Smooth muscle cell (in vitro differentiated cells): ENCODE measurements around the gene RIMS1. TPM values are rescaled to one million over a fixed set of nuclear protein-coding genes. Genes with fewer than 3 reads are reported as not detected.
A peak's percentile ranks its signal among the peaks of the same experiment; 100 is the strongest.

ENCODE experiments used
- DNase-seq: peaks from one replicate; lab custom pipeline; 2025; ENCODE audit not compliant: unreplicated experiment; lab: John Stamatoyannopoulos, UW
- H2AFZ ChIP-seq: fragments of 200-600 bp; sonication (generic); 2 replicates; pipeline ENCODE4 v1.6.0; 2016; ENCODE audit warnings: antibody characterized with exemption, low read depth, mild to moderate bottlenecking
- H3F3A ChIP-seq: fragments of 200-600 bp; sonication (generic); 2 replicates; pipeline ENCODE4 v1.6.0; 2017; ENCODE audit warnings: antibody characterized with exemption, low read depth
- H3K27ac ChIP-seq: fragments of 200-600 bp; sonication (generic); 2 replicates; pipeline ENCODE4 v1.5.1; 2016; ENCODE audit warnings: low read depth, mild to moderate bottlenecking
- H3K27me3 ChIP-seq: fragments of 200-600 bp; sonication (generic); 2 replicates; pipeline ENCODE4 v1.6.1; 2016; ENCODE audit warnings: low read depth, mild to moderate bottlenecking
- H3K36me3 ChIP-seq: fragments of 200-600 bp; sonication (generic); 2 replicates; pipeline ENCODE4 v1.5.1; 2016; ENCODE audit warnings: low read depth
- H3K4me1 ChIP-seq: fragments of 200-600 bp; sonication (generic); 2 replicates; pipeline ENCODE4 v1.5.1; 2016; ENCODE audit warnings: low read depth
- H3K4me2 ChIP-seq: fragments of 200-600 bp; sonication (generic); 2 replicates; pipeline ENCODE4 v1.6.0; 2016; ENCODE audit warnings: mild to moderate bottlenecking
- H3K4me3 ChIP-seq: fragments of 200-600 bp; sonication (generic); 2 replicates; pipeline ENCODE4 v1.5.1; 2016; ENCODE audit warnings: mild to moderate bottlenecking
- H3K79me2 ChIP-seq: fragments of 200-600 bp; sonication (generic); 2 replicates; pipeline ENCODE4 v1.6.0; 2016; ENCODE audit warnings: low read depth, mild to moderate bottlenecking
- H3K9ac ChIP-seq: fragments of 200-600 bp; sonication (generic); 2 replicates; pipeline ENCODE4 v1.6.0; 2016; ENCODE audit warnings: low read depth
- H3K9me3 ChIP-seq: fragments of 200-600 bp; sonication (generic); replicated peaks from 2 replicates; pipeline ENCODE4 v1.5.1; 2016; ENCODE audit warnings: low read depth
- H4K20me1 ChIP-seq: fragments of 200-600 bp; sonication (generic); 2 replicates; pipeline ENCODE4 v1.6.0; 2016; ENCODE audit warnings: low read depth
- CTCF ChIP-seq: fragments of 200-600 bp; sonication (generic); IDR thresholded peaks from 2 replicates; pipeline ENCODE4 v1.5.1; 2017; ENCODE audit warnings: borderline replicate concordance, mild to moderate bottlenecking, antibody characterized with exemption; ENCODE audit not compliant: insufficient read depth, poor library complexity, severe bottlenecking
- WGBS: methylation state at CpG from one replicate; pipeline ENCODE4 v1.1.7; 2016; ENCODE audit warnings: low lambda C conversion rate; 5-methylcytosine and 5-hydroxymethylcytosine counted together
- polyA plus RNA-seq: library from polyadenylated mRNA; unstranded; fragments of >200 nt; fragmentation: Nextera tagmentation; extraction: Ambion mirVana; gene quantifications from 2 replicates; pipeline ENCODE4 v1.2.1, GENCODE V29; 2016
- total RNA-seq: library from RNA; depleted of rRNA; stranded (reverse); fragments of >200 nt; gene quantifications from 2 replicates; pipeline ENCODE4 v1.2.3, GENCODE V29; 2014

The RIMS1 gene
- total and polyA plus RNA-seq, 2 experiments from 2014 or later = 0.73 to 2.2 TPM

GRCh38 chr6:72386324-72386723, 500.0 kb downstream of the RIMS1 start:
- Histone ChIP-seq H2AFZ (no peak overlapping the region), H3K36me3 (no peaks in the 10 kb centered on the region), H3K79me2 (no peaks in the 10 kb centered on the region), H4K20me1 (no peaks in the 10 kb centered on the region), H3F3A (no peaks in the 10 kb centered on the region), H3K27ac (no peak overlapping the region), H3K4me2 (no peak overlapping the region), H3K9me3 (no peaks in the 10 kb centered on the region), H3K4me3 (no peak overlapping the region), H3K4me1 (no peaks in the 10 kb centered on the region), H3K27me3 (no peaks in the 10 kb centered on the region), H3K9ac (no peak overlapping the region)
- DNase-seq = no peak
- TF ChIP-seq CTCF = no peak
- WGBS = 79% methylated on average over 8 of the region's 8 CpGs

DNA sequence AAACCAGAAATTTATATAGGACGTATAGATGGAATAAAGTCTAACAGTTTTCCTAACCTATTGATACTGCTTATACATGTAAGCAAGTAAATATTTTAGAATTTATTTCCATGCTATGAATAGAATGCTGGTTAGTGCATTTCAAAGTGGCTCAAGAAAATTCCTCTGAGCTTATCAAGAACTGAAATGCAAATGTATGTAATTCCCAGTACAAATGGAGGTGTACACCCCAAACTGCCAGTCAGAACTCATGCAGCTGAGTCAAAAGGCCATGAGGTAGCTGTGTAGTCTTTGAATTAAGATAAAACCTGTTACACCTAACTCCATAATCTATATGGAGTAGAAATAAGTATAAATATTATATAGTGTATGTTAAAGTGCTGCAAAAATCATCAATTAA, 503.3 kb downstream of the RIMS1 start:
- no peak overlapping the region for H3K4me3 ChIP-seq
- no peaks in the 10 kb centered on the region for H3K4me1 ChIP-seq
- H3K27ac ChIP-seq = no peak overlapping the region
- 91% methylated on average over 1 of the region's 1 CpG for WGBS
- no peaks in the 10 kb centered on the region for H4K20me1 ChIP-seq
- H3K36me3 ChIP-seq = no peaks in the 10 kb centered on the region
- no peak overlapping the region for H3K9ac ChIP-seq
- H3K4me2 ChIP-seq = no peak overlapping the region
- H2AFZ ChIP-seq = no peak overlapping the region
- DNase-seq = no peak
- H3F3A ChIP-seq = no peaks in the 10 kb centered on the region
- H3K9me3 ChIP-seq = no peaks in the 10 kb centered on the region
- no peaks in the 10 kb centered on the region for H3K27me3 ChIP-seq
- no peak for TF ChIP-seq CTCF
- no peaks in the 10 kb centered on the region for H3K79me2 ChIP-seq

DNA sequence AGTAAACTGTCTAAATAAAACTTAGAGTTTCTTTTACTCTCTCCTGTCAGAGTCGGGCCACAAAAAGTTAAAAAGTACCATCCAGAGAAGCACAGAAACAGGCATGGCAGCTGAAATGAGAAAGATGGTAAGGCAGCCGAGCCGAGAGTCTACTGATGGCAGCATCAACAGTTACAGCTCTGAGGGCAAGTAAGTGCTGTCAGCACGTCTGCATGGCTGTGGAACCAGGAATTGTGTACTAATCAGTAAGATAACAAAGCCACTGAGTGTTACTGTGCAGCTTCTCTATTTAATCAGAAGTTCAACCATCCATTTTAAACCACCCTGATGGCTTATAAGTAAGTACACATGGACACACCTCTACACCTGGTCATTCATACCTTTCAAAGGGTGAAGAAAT, 504.2 kb downstream of the RIMS1 start:
- Histone ChIP-seq H3K4me1 (no peaks in the 10 kb centered on the region), H3K4me3 (no peak overlapping the region), H3K9me3 (no peaks in the 10 kb centered on the region), H3K79me2 (no peaks in the 10 kb centered on the region), H3K36me3 (no peaks in the 10 kb centered on the region), H3K9ac (no peak overlapping the region), H2AFZ (peak overlapping the region; percentile 45), H3K27ac (no peak overlapping the region), H3K4me2 (no peak overlapping the region), H3K27me3 (no peaks in the 10 kb centered on the region), H4K20me1 (no peaks in the 10 kb centered on the region), H3F3A (no peaks in the 10 kb centered on the region)
- TF ChIP-seq CTCF = no peak
- 48% methylated on average over 4 of the region's 4 CpGs for WGBS
- no peak for DNase-seq

- no peaks in the 10 kb centered on the region for H3K4me1 ChIP-seq
- no peaks in the 10 kb centered on the region for H3K9me3 ChIP-seq
- no peaks in the 10 kb centered on the region for H3K79me2 ChIP-seq
- H3F3A ChIP-seq = no peaks in the 10 kb centered on the region
- no peaks in the 10 kb centered on the region for H4K20me1 ChIP-seq
- H2AFZ ChIP-seq = no peak overlapping the region
- no peak overlapping the region for H3K4me2 ChIP-seq
- H3K36me3 ChIP-seq = no peaks in the 10 kb centered on the region
- H3K27ac ChIP-seq = no peak overlapping the region
- DNase-seq = no peak
- H3K9ac ChIP-seq = no peak overlapping the region
- no peaks in the 10 kb centered on the region for H3K27me3 ChIP-seq
- H3K4me3 ChIP-seq = no peak overlapping the region
- no peak for TF ChIP-seq CTCF
These were observed 515.5 kb downstream of the RIMS1 start for GRCh38 chr6:72401865-72402264.
